Nephron progenitor cell (in vitro differentiated cells): Measurements from ENCODE around the gene PCIF1.

ENCODE experiments used
- DNase-seq: peaks from one replicate; pipeline ENCODE4 v3.0.0; 2021
- H3K27ac Mint-ChIP-seq: 2 replicates; pipeline ENCODE4 v1.8.0; 2021; ENCODE audit warnings: mild to moderate bottlenecking, moderate library complexity, mixed read lengths
- H3K27me3 Mint-ChIP-seq: 2 replicates; pipeline ENCODE4 v1.8.0; 2021; ENCODE audit warnings: mild to moderate bottlenecking, low read depth, mixed read lengths; ENCODE audit not compliant: poor library complexity
- H3K36me3 Mint-ChIP-seq: 2 replicates; pipeline ENCODE4 v1.8.0; 2021; ENCODE audit warnings: low read depth, mixed read lengths
- H3K4me1 Mint-ChIP-seq: 2 replicates; pipeline ENCODE4 v1.8.0; 2021; ENCODE audit warnings: mixed read lengths
- H3K4me3 Mint-ChIP-seq: 2 replicates; pipeline ENCODE4 v1.8.0; 2021; ENCODE audit warnings: mild to moderate bottlenecking, moderate library complexity, mixed read lengths
- H3K9me3 Mint-ChIP-seq: 2 replicates; pipeline ENCODE4 v1.8.0; 2021; ENCODE audit warnings: mild to moderate bottlenecking, moderate library complexity, mixed read lengths
- TF ChIP-seq, protein P1 (sequence below): fragments of 200-600 bp; sonication (generic); IDR thresholded peaks from 2 replicates; pipeline ENCODE4 v1.5.0; 2021; ENCODE audit warnings: antibody characterized with exemption

The PCIF1 gene

DNA sequence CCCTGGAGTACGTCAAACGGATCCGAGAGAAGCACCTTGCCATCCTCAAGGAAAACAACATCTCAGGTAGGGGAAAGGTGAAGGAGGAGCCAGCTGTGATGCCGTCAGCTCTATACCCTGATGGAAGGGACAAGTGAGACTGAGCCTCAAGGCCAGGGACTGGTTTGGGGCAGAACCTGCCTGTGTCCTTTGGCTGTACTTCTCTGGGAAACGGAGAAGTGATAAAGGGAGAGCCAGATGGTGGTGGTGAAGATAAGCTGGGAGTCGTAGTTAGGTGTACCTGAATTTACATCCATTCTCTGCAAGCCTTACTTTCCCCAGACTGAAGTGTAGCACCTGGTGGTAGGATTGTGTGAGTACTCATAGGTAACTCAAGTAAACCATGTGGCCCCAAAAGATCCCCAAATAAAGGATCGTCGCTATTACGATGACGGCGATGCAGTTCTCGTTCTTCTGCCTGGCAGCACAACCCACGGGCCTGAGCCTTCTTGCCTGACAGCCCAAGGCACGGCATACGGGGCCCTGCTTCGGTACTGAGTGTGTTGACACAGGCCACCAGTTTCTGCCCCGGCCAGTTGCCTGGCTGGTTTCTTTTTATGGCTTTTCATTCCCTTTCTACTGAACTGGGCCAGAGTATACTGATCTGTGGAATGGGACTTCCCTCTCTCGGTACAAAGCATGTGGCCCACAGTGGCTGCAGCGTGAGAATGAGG is 10.6 kb downstream of the PCIF1 start:
- H3K27ac Mint-ChIP-seq, result peak overlapping the region; percentile 83
- no peaks in the 10 kb centered on the region for H3K9me3 Mint-ChIP-seq
- peaks cover 30% of the 10 kb centered on the region for H3K36me3 Mint-ChIP-seq
- H3K4me1 Mint-ChIP-seq, result no peaks in the 10 kb centered on the region
- H3K4me3 Mint-ChIP-seq, result no peak overlapping the region
- H3K27me3 Mint-ChIP-seq, result peaks cover 3% of the 10 kb centered on the region
- TF ChIP-seq, protein P1, sequence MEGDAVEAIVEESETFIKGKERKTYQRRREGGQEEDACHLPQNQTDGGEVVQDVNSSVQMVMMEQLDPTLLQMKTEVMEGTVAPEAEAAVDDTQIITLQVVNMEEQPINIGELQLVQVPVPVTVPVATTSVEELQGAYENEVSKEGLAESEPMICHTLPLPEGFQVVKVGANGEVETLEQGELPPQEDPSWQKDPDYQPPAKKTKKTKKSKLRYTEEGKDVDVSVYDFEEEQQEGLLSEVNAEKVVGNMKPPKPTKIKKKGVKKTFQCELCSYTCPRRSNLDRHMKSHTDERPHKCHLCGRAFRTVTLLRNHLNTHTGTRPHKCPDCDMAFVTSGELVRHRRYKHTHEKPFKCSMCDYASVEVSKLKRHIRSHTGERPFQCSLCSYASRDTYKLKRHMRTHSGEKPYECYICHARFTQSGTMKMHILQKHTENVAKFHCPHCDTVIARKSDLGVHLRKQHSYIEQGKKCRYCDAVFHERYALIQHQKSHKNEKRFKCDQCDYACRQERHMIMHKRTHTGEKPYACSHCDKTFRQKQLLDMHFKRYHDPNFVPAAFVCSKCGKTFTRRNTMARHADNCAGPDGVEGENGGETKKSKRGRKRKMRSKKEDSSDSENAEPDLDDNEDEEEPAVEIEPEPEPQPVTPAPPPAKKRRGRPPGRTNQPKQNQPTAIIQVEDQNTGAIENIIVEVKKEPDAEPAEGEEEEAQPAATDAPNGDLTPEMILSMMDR, result no peak
- DNase-seq, result no peak

- TF ChIP-seq, protein P1, result no peak
- H3K9me3 Mint-ChIP-seq, result no peaks in the 10 kb centered on the region
- H3K27ac Mint-ChIP-seq, result no peak overlapping the region
- H3K27me3 Mint-ChIP-seq, result peaks cover 3% of the 10 kb centered on the region
- peaks cover 28% of the 10 kb centered on the region for H3K36me3 Mint-ChIP-seq
- no peak overlapping the region for H3K4me3 Mint-ChIP-seq
- no peaks in the 10 kb centered on the region for H3K4me1 Mint-ChIP-seq
- DNase-seq, result no peak
These were observed 11.2 kb downstream of the PCIF1 start for GRCh38 chr20:45945678-45946148.

DNA sequence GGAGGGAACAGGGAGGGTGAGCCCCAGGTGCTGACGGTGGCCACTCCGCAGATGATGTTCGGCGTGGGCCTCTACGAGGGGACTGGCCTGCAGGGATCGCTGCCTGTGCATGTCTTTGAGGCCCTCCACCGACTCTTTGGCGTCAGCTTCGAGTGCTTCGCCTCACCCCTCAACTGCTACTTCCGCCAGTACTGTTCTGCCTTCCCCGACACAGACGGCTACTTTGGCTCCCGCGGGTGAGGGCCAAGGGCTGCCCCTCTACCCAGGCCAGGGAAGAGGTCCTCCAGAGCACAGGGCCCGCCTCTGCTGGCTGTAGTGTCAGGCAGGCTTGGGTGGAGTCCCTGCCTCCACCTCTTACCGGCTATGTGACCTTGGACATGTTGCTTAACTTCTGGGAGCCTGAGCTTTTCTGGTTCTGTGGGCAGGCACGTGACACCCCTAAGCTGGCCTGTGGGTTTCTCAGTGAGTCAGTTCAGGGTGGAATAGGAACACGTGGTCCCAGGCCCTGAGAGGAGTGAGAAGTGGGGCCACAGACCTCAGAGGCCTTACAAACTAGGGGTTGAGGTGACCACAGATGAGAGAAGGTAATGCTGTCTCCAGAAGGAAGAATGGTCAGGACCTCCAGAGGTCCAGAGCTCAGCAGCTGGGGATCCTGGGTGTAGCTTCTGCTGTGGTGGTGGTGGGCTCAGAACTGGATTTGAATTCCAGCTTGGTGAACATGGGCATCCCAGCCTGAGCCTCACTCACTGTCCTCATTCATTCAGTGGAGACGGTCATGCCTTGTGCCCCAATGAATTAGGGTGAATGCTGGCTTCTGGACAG is 11.9 kb downstream of the PCIF1 start:
- H3K4me1 Mint-ChIP-seq, result no peaks in the 10 kb centered on the region
- peaks cover 28% of the 10 kb centered on the region for H3K36me3 Mint-ChIP-seq

DNA sequence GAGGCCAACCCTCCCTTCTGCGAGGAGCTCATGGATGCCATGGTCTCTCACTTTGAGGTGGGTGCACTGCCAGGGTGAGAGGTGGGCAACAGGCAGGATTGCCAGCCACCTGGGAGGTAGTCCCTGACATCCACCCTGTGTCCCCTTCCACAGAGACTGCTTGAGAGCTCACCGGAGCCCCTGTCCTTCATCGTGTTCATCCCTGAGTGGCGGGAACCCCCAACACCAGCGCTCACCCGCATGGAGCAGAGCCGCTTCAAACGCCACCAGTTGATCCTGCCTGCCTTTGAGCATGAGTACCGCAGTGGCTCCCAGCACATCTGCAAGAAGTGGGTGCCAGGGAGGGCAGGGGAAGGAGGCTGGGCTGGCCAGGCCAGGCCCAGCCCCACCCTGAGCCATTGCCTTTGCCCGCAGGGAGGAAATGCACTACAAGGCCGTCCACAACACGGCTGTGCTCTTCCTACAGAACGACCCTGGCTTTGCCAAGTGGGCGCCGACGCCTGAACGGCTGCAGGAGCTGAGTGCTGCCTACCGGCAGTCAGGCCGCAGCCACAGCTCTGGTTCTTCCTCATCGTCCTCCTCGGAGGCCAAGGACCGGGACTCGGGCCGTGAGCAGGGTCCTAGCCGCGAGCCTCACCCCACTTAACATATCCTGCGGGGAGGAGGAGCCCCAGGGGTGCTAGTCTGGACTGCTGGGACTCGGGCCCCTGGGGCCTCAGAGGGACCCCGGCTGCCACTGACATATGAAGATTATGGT is 12.8 kb downstream of the PCIF1 start:
- TF ChIP-seq, protein P1, result no peak
- Mint-ChIP-seq H3K27ac (no peak overlapping the region), H3K9me3 (no peaks in the 10 kb centered on the region), H3K4me1 (no peaks in the 10 kb centered on the region), H3K36me3 (peaks cover 35% of the 10 kb centered on the region), H3K4me3 (no peak overlapping the region), H3K27me3 (peaks cover 3% of the 10 kb centered on the region)
- no peak for DNase-seq

More for the DNA sequence above, 11.9 kb downstream of the PCIF1 start:
- H3K27me3 Mint-ChIP-seq, result peaks cover 3% of the 10 kb centered on the region
- no peak overlapping the region for H3K27ac Mint-ChIP-seq
- H3K9me3 Mint-ChIP-seq, result no peaks in the 10 kb centered on the region
- TF ChIP-seq, protein P1, result no peak
- no peak for DNase-seq
- H3K4me3 Mint-ChIP-seq, result no peak overlapping the region

- Mint-ChIP-seq H3K27me3 (peaks cover 3% of the 10 kb centered on the region), H3K27ac (peak overlapping the region; percentile 69), H3K9me3 (no peaks in the 10 kb centered on the region), H3K36me3 (peaks cover 29% of the 10 kb centered on the region), H3K4me1 (no peaks in the 10 kb centered on the region), H3K4me3 (no peak overlapping the region)
- DNase-seq, result no peak
- TF ChIP-seq, protein P1, result no peak
These were observed 13.8 kb downstream of the PCIF1 start for GRCh38 chr20:45948261-45948733.
